MCF 10A (cell line): Measurements from ENCODE around the gene ARHGEF17. TPM values are rescaled to one million over a fixed set of nuclear protein-coding genes. Genes with fewer than 3 reads are reported as not detected.

ENCODE experiments used
- BruUV-seq: library from RNA; stranded (reverse); fragments of 400-500 nt; replicated peaks from 2 replicates; lab custom pipeline; 2021; lab: Mats Ljungman, UMichigan
- CTCF ChIA-PET: fragments of 300-600 bp; sonication (Branson Sonifier 250); formaldehyde crosslinking; extraction: SDS; loops from one replicate; lab custom pipeline; 2021; ENCODE audit warnings: antibody characterized with exemption, inconsistent platforms; lab: Yijun Ruan, JAX
- POLR2A ChIA-PET: fragments of 300-600, 350-650 bp; sonication (Branson Sonifier 250); formaldehyde crosslinking; extraction: SDS; loops from one replicate; lab custom pipeline; 2020; ENCODE audit warnings: antibody characterized with exemption, inconsistent platforms; lab: Yijun Ruan, JAX
- DNase-seq: peaks from one replicate; pipeline ENCODE4 v3.0.0-alpha.2; 2018; ENCODE audit not compliant: unreplicated experiment
- H3K27ac Mint-ChIP-seq: one replicate; pipeline ENCODE4 v1.8.0; 2022; ENCODE audit warnings: mild to moderate bottlenecking, low read depth, mixed read lengths; ENCODE audit not compliant: unreplicated experiment
- H3K27me3 Mint-ChIP-seq: one replicate; pipeline ENCODE4 v1.8.0; 2022; ENCODE audit warnings: mixed read lengths; ENCODE audit not compliant: insufficient read depth, unreplicated experiment
- H3K36me3 Mint-ChIP-seq: one replicate; pipeline ENCODE4 v1.8.0; 2022; ENCODE audit warnings: mild to moderate bottlenecking, moderate library complexity, mixed read lengths; ENCODE audit not compliant: insufficient read depth, unreplicated experiment
- H3K4me1 Mint-ChIP-seq: one replicate; pipeline ENCODE4 v1.8.0; 2022; ENCODE audit warnings: mixed read lengths; ENCODE audit not compliant: insufficient read depth, unreplicated experiment
- H3K4me3 Mint-ChIP-seq: one replicate; pipeline ENCODE4 v1.8.0; 2022; ENCODE audit warnings: mild to moderate bottlenecking, moderate library complexity, mixed read lengths; ENCODE audit not compliant: unreplicated experiment
- H3K9me3 Mint-ChIP-seq: one replicate; pipeline ENCODE4 v1.8.0; 2022; ENCODE audit warnings: mixed read lengths; ENCODE audit not compliant: unreplicated experiment
- intact Hi-C: fragments of 100-400 bp; cut with micrococcal nuclease; formaldehyde crosslinking; loops from 2 replicates; pipeline ENCODE4 v1.14.1; 2022
- total RNA-seq: library from RNA; stranded (reverse); gene quantifications from 2 replicates; pipeline ENCODE4 v1.2.3, GENCODE V29; 2022
- TF ChIP-seq, protein P1 (sequence below): fragments of 200-600 bp; IDR thresholded peaks from one replicate; pipeline ENCODE4 v1.8.0; 2022; ENCODE audit warnings: antibody characterized with exemption, mild to moderate bottlenecking; ENCODE audit not compliant: unreplicated experiment

ARHGEF17 gene
- total RNA-seq, 1 experiment from 2014 or later: 27.6 TPM

DNA sequence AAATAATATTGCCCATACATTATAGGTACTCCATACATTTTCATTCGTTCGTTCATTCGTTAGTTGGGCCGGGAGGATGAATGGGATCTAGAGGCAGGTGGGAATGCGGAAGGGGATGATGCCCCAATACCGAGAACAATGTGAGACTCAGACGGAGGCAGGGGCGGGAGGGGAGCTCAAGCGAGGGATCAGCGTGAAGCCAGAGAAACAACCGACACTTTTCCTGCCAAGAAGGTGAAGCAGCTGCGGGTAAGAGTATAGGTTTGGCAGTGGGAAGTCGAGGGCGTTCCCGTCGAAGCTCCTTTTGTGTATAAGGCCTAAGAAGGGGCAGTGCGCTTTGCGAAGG lies 1.1 kb upstream of the ARHGEF17 start:
- DNase-seq: no peak
- Mint-ChIP-seq H3K27me3 (no peaks in the 10 kb centered on the region), H3K4me3 (peak overlapping the region; percentile 73), H3K27ac (peak overlapping the region; percentile 6), H3K9me3 (no peaks in the 10 kb centered on the region), H3K36me3 (peaks cover 11% of the 10 kb centered on the region), H3K4me1 (peaks cover 15% of the 10 kb centered on the region)
- CTCF ChIA-PET: interaction anchor here (0.5 to 6.8 kb wide), 41 partner anchors 9 to 952 kb away, joined by 3 to 127 read pairs (median 4); partner anchors contain the start of gene FAM168A
- intact Hi-C loops: loop anchor here (1.0 kb wide), 3 partner anchors 28 to 354 kb away; no protein-coding TSS in a partner anchor
- TSS peak; percentile 33 for BruUV-seq
- TF ChIP-seq, protein P1, sequence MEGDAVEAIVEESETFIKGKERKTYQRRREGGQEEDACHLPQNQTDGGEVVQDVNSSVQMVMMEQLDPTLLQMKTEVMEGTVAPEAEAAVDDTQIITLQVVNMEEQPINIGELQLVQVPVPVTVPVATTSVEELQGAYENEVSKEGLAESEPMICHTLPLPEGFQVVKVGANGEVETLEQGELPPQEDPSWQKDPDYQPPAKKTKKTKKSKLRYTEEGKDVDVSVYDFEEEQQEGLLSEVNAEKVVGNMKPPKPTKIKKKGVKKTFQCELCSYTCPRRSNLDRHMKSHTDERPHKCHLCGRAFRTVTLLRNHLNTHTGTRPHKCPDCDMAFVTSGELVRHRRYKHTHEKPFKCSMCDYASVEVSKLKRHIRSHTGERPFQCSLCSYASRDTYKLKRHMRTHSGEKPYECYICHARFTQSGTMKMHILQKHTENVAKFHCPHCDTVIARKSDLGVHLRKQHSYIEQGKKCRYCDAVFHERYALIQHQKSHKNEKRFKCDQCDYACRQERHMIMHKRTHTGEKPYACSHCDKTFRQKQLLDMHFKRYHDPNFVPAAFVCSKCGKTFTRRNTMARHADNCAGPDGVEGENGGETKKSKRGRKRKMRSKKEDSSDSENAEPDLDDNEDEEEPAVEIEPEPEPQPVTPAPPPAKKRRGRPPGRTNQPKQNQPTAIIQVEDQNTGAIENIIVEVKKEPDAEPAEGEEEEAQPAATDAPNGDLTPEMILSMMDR: no peak
- POLR2A ChIA-PET: interaction anchor here (0.6 to 4.3 kb wide), 8 partner anchors 15 to 90 kb away, joined by 3 to 36 read pairs (median 4); partner anchors contain the start of gene RELT

DNA sequence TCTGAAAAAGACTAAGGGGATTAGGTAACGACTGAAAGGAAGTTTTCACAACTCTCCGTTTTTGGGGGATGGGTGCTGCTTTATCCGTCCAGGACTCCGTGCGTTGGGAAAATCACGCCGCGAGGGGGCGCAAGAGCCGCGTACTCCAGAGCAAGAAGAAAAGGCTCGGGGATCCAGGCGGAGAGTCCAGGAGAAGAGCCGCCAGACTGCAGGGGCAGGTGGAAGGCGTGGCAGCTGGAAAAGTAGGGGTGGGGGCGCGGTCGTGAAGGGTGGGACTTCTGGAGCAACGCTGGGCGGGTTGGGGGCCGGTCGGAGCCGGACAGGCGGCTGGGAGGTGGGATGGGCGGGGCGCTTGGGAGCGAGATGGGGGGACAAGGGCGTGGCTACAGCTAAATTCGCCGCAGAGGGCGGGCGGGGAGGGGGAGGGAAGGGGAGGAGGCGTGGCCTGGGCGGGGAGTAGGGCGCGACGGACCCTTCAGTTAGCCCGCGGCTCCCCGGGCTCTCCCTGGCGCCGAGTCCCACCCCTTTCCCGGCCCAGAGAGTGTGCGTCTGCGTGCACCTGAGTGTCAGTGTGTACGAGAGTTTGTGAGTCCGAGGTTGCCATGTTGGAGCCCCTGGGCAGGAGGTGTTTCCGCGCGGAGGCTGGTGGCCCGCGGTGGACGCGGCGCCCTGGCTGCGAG lies 613 bp upstream of the ARHGEF17 start:
- TF ChIP-seq, protein P1: peak; percentile 80
- CTCF ChIA-PET: interaction anchor here (0.6 to 6.8 kb wide), 38 partner anchors 9 to 952 kb away, joined by 3 to 127 read pairs (median 4); no protein-coding TSS in a partner anchor
- BruUV-seq: no TSS peak
- POLR2A ChIA-PET: interaction anchor here (0.6 to 4.3 kb wide), 12 partner anchors 16 to 1823 kb away, joined by 3 to 36 read pairs (median 4); partner anchors contain the start of gene RELT
- peaks cover 21% of the 10 kb centered on the region for H3K4me1 Mint-ChIP-seq
- H3K27me3 Mint-ChIP-seq: no peaks in the 10 kb centered on the region
- peak overlapping the region; percentile 6 for H3K27ac Mint-ChIP-seq
- DNase-seq: peak; percentile 97
- H3K36me3 Mint-ChIP-seq: peaks cover 11% of the 10 kb centered on the region
- no peaks in the 10 kb centered on the region for H3K9me3 Mint-ChIP-seq
- H3K4me3 Mint-ChIP-seq: peak overlapping the region; percentile 73
- intact Hi-C loops: loop anchor here (1.0 kb wide), 3 partner anchors 28 to 354 kb away; no protein-coding TSS in a partner anchor

- Mint-ChIP-seq H3K27me3 (no peaks in the 10 kb centered on the region), H3K9me3 (no peaks in the 10 kb centered on the region), H3K4me3 (peak overlapping the region; percentile 73), H3K4me1 (peaks cover 38% of the 10 kb centered on the region), H3K27ac (peak overlapping the region; percentile 76), H3K36me3 (peaks cover 11% of the 10 kb centered on the region)
- ChIA-PET POLR2A (interaction anchor here (0.7 to 4.3 kb wide), 16 partner anchors 12 to 1169 kb away, joined by 3 to 36 read pairs (median 4); partner anchors contain the start of genes FAM168A and RELT), CTCF (interaction anchor here (0.5 to 6.8 kb wide), 10 partner anchors 14 to 735 kb away, joined by 3 to 127 read pairs (median 3); no protein-coding TSS in a partner anchor)
- TSS peak; percentile 23 for BruUV-seq
- TF ChIP-seq, protein P1: no peak
- DNase-seq: peak; percentile 93
- intact Hi-C loops: no loop called here
These were observed 1.2 kb downstream of the ARHGEF17 start for GRCh38 chr11:73308961-73309919.
